Aorta (tissue), 5 donors: Measurements from ENCODE around the gene TCEA3. TPM values are rescaled to one million over a fixed set of nuclear protein-coding genes. Genes with fewer than 3 reads are reported as not detected.

Source experiments
- ATAC-seq: fragments of 200-7000 bp; cut with Tn5 transposase; one replicate; pipeline ENCODE4 v1.9.1; 2022; ENCODE audit warnings: moderate library complexity; ENCODE audit not compliant: low FRiP score
- DNase-seq, 2 donors: peaks; one replicate each; pipeline ENCODE4 v3.0.0-alpha.2; 2020
- H3K27ac ChIP-seq, 2 donors: one replicate each; pipeline ENCODE4 v1.5.1; 2013; ENCODE audit warnings: low read length in 2 of 2, mild to moderate bottlenecking in 2 of 2, moderate library complexity in 2 of 2, control low read depth in 1 of 2, inconsistent platforms in 1 of 2, low read depth in 1 of 2
- H3K27me3 ChIP-seq, 2 donors: one replicate each; pipeline ENCODE4 v1.6.1; 2013; ENCODE audit warnings: control low read depth in 1 of 2, low read length in 1 of 2, mild to moderate bottlenecking in 1 of 2, moderate library complexity in 1 of 2; ENCODE audit not compliant: insufficient read depth in 2 of 2, control insufficient read depth in 1 of 2
- H3K36me3 ChIP-seq, 2 donors: one replicate each; pipeline ENCODE4 v1.6.1; 2013; ENCODE audit warnings: control low read depth in 1 of 2, low read length in 1 of 2, mild to moderate bottlenecking in 1 of 2; ENCODE audit not compliant: insufficient read depth in 2 of 2, control insufficient read depth in 1 of 2
- H3K4me1 ChIP-seq, 2 donors: one replicate each; pipeline ENCODE4 v1.6.1; 2013; ENCODE audit warnings: low read length in 2 of 2, control low read depth in 1 of 2, mild to moderate bottlenecking in 1 of 2, moderate library complexity in 1 of 2; ENCODE audit not compliant: insufficient read depth in 2 of 2, control insufficient read depth in 1 of 2
- H3K4me3 ChIP-seq, 2 donors: one replicate each; pipeline ENCODE4 v1.5.1; 2013; ENCODE audit warnings: low read length in 2 of 2, control low read depth in 1 of 2, mild to moderate bottlenecking in 1 of 2
- H3K9me3 ChIP-seq: one replicate; pipeline ENCODE4 v1.6.1; 2013; ENCODE audit warnings: mild to moderate bottlenecking, low read length; ENCODE audit not compliant: control insufficient read depth
- WGBS, 2 donors: extraction: QIAGEN DNeasy Blood & Tissue Kit; methylation state at CpG; one replicate each; pipeline ENCODE4 v1.1.7; 2013; 5-methylcytosine and 5-hydroxymethylcytosine counted together
- intact Hi-C, 2 donors: fragments of 100-400 bp; cut with DNase I; formaldehyde crosslinking; loops; one replicate each; pipeline versions ENCODE4 v1.14.2 to v1.15.0; 2022
- polyA plus RNA-seq, 2 donors: library from polyadenylated mRNA; stranded (reverse); fragments of 200-250 nt; gene quantifications; one replicate each; pipeline ENCODE4 v1.2.3, GENCODE V29; 2013
- total RNA-seq, 2 donors: library from RNA; stranded (reverse); fragmentation: NEBNext Ultra II Directional; extraction: Animal tissue kit (Norgen Biotek cat#: 25700); gene quantifications; one replicate each; pipeline ENCODE4 v1.2.1, GENCODE V29; 2021
- donor health status: healthy with polysubstance abuse.
- donor health status: Bipolar disorder and iron deficiency.
- donor health status: DM: no; HTN: no; CAD: no.
- donor health status: DM: no; HTN: no; CAD: no.
- donor health status: DM: yes; HTN: yes; CAD: no.

Gene TCEA3
- total and polyA plus RNA-seq, 4 donors, result 25.7 to 51.3 (median 34.2) TPM

DNA sequence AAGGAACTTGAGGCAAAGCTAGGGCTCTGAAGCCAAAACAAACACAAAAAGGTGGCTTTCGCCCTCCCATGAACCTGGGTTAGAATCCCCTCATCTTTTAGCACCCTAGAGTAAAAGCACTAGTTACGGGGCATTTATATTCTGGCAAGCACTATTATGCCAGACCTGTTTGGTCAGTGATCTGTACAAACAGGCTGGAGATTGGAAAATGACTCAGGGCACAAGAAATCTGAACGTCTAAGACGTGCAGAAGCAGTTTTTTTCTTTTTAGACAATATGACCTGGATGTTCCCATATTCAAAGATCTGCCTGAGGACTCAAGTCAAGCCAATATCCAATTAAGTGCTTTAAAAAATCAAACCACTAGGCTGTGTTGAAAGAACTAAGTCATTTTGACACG is 58.0 kb downstream of the TCEA3 start:
- ATAC-seq (no peak), DNase-seq (no peak)
- peaks cover 9% of the 10 kb centered on the region for H3K9me3 ChIP-seq
- intact Hi-C loops, result loop anchor here in 1 of 2 donors (5.0 kb wide), 1 partner anchor 36 kb away; no protein-coding TSS in a partner anchor
- H3K4me3 ChIP-seq, result no peak overlapping the region
- peaks cover 0 to 4% of the 10 kb centered on the region in 2 donors for H3K4me1 ChIP-seq
- peaks cover 10 to 12% of the 10 kb centered on the region in 2 donors for H3K36me3 ChIP-seq
- WGBS, 2 donors, result 37 to 48% methylated on average over 5 of the region's 5 CpGs
- H3K27ac ChIP-seq, result no peak overlapping the region
- no peaks in the 10 kb centered on the region for H3K27me3 ChIP-seq

DNA sequence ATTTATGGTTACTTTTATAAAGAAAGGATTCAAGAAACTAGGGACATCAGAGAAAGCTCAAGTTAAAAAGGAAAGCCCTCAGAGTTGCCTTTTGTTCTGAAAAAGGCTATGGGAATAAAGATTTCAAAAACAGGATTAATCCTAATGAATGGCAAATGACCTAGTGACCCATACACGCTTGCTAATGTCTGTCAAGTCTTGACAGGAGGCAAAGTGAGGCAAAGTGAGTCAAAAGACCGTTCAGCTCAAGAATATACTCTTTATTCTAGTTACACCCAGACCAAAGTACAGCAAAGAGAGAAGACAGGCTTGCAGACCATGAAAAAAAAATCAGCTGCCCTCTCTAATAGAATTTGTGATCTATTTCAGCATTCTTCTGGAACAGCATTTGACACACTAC is 58.4 kb downstream of the TCEA3 start:
- DNase-seq, result no peak
- no peaks in the 10 kb centered on the region for H3K27me3 ChIP-seq
- no peak overlapping the region for H3K27ac ChIP-seq
- WGBS, 2 donors, result 55 to 79% methylated on average over 2 of the region's 2 CpGs
- ATAC-seq, result no peak
- H3K9me3 ChIP-seq, result peaks cover 12% of the 10 kb centered on the region
- H3K36me3 ChIP-seq, result peaks cover 14% of the 10 kb centered on the region in 2 donors
- intact Hi-C loops, result loop anchor here in 1 of 2 donors (5.0 kb wide), 1 partner anchor 36 kb away; no protein-coding TSS in a partner anchor
- peaks cover 0 to 4% of the 10 kb centered on the region in 2 donors for H3K4me1 ChIP-seq
- no peak overlapping the region for H3K4me3 ChIP-seq

DNA sequence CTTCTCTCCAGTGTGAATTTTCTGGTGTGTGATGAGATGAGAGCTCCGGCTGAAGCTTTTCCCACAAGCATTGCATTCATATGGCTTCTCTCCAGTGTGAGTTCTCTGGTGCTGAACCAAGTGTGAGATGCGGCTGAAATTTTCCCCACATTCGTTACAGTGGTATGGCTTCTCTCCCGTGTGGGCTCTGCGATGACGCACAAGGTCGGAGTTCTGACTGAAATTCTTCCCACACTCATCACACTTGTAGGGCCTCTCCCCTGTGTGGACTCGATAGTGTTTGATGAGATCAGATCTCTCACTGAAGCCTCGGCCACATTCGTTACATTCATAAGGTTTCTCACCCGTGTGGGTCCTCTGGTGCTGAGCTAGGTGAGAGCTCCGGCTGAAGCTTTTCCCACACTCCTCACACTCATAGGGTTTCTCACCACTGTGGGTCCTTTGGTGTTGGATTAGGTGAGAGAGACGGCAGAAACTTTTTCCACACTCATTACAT is 62.3 kb downstream of the TCEA3 start:
- H3K27me3 ChIP-seq, result no peaks in the 10 kb centered on the region
- no peak for ATAC-seq
- H3K9me3 ChIP-seq, result peaks cover 12% of the 10 kb centered on the region
- DNase-seq, result no peak
- no peak overlapping the region for H3K4me3 ChIP-seq
- peaks cover 14 to 18% of the 10 kb centered on the region in 2 donors for H3K36me3 ChIP-seq
- intact Hi-C loops, result no loop called here
- H3K4me1 ChIP-seq, result peaks cover 0 to 4% of the 10 kb centered on the region in 2 donors
- WGBS, 2 donors, result 98% methylated on average over 13 of the region's 13 CpGs
- no peak overlapping the region for H3K27ac ChIP-seq

DNA sequence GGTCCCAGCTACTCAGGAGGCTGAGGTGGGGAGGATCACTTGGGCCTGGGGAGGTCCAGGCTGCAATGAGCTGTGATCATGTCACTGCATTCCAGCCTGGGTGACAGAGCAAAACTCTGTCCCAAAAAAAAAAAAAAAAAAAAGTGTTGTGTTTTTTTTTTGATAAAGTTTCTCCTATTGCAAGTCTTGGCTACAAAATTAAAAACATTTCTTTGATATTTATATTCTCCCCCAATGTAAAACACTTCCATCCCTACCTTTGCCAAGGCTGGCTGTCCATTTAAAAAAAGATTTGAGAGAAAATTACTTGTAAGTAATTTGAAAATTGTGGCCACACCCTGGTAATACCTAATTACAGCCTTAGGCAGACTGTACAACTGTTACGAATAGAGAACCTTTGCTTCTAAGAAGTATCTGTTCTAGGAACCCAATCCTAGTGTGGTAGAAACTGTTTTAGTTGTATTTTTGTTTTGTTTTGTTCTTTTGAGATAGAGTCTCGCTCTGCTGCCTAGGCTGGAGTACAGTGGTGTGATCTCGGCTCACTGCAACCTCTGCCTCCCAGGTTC is 66.2 kb downstream of the TCEA3 start:
- DNase-seq (no peak), ATAC-seq (no peak)
- Histone ChIP-seq H3K36me3 (peaks cover 14 to 18% of the 10 kb centered on the region in 2 donors), H3K27me3 (no peaks in the 10 kb centered on the region), H3K4me1 (no peaks in the 10 kb centered on the region), H3K4me3 (no peak overlapping the region), H3K9me3 (peaks cover 12% of the 10 kb centered on the region), H3K27ac (no peak overlapping the region)
- 36 to 66% methylated on average over 3 of the region's 3 CpGs for WGBS, 2 donors
- intact Hi-C loops, result no loop called here

DNA sequence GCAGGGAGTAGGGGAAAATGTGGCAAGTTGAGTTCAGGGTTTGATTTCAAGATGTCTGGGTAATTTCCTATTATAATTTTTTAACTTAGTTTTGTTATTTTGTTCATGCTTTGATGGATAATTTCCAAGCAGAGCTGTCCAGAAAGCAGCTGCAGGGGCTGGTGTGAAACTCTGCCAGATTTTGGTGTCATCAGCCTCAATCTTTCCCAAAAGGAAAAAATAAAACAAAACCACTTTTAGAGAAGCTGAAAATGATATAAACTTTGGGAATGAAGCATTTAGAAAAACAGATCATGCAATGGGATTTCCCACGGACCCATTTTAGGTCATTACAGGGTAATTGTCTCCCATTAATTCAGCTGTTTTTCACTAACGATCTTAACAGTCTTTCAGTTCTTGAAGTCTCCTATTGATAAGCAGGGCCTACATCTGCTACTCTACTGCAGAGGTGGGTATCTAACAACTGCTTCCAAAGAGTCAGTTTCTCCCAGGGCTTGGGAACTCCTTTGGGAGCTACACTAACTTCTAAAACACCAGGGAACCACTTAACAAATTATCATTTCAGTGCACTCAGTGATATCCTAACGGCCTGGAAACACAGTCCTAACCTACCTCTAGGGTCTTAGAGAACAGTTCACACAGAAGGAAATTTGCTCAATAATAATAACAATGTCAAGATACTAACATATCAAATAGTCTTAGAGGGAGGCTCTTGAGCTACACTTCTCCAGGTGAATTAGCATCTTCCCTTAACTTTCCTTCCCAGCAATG is 67.2 kb downstream of the TCEA3 start:
- Histone ChIP-seq H3K27me3 (no peaks in the 10 kb centered on the region), H3K27ac (no peak overlapping the region), H3K9me3 (peaks cover 6% of the 10 kb centered on the region), H3K36me3 (peaks cover 7 to 10% of the 10 kb centered on the region in 2 donors), H3K4me3 (no peak overlapping the region), H3K4me1 (no peaks in the 10 kb centered on the region)
- intact Hi-C loops, result no loop called here
- 30 to 31% methylated on average over 3 of the region's 3 CpGs for WGBS, 2 donors
- ATAC-seq, result no peak
- DNase-seq, result no peak

DNA sequence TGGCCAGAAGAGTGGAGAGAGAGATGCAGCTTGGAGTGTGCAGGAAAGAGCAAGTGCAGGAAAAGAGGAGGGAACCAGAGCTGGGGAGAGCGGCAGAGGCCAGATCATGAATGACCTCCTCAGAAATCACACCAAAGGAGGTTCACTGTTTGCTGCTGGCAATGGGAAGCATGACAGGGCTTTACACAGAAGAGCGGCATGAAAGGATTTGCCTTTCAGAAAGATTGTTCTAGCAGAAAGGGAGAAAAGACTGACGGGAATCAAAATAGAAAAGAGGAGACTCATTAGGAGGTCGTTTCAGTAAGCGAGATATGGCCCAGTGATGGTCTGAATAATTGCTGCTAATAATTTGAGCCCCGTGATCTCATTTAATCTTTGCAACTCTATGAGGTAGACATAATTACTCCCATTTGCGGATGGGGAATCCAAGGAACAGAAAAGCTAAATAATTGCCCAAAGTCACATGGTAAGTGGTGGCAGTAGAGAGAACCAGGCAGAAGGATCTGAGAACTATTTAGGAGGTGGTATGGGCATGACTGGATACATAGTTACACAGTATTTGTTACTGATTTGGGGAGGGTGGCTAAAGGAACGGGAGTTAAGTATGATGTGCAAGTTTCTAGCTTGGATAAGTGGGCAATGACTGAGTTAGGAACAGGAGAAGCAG is 67.9 kb downstream of the TCEA3 start:
- no peaks in the 10 kb centered on the region for H3K4me1 ChIP-seq
- WGBS, 2 donors, result 78 to 80% methylated on average over 8 of the region's 8 CpGs
- no peak overlapping the region for H3K27ac ChIP-seq
- H3K4me3 ChIP-seq, result no peak overlapping the region
- H3K9me3 ChIP-seq, result peaks cover 2% of the 10 kb centered on the region
- H3K27me3 ChIP-seq, result no peaks in the 10 kb centered on the region
- peaks cover 4 to 6% of the 10 kb centered on the region in 2 donors for H3K36me3 ChIP-seq
- ATAC-seq (no peak), DNase-seq (no peak)
- intact Hi-C loops, result no loop called here

DNA sequence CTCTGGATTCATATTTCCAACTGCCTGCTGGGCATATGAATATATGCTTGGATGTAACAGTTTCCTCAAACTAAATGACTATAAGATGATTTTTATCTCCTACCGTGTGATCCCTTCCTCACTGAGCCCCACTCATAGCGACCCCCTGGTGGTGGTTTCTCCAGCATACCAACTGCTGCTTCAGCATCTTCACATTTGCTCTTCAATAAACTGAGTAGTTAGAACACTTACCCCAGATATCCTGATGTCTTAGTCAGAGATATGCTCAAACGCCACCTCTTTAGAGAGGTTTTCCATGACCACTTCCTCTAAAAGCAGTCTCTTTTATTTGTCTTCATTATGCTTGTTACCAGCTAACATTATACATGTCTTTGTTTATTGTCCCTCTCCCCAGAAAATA is 70.3 kb downstream of the TCEA3 start:
- Histone ChIP-seq H3K27ac (no peak overlapping the region), H3K36me3 (no peaks in the 10 kb centered on the region), H3K4me1 (no peaks in the 10 kb centered on the region), H3K9me3 (no peaks in the 10 kb centered on the region), H3K27me3 (no peaks in the 10 kb centered on the region), H3K4me3 (no peak overlapping the region)
- 67% methylated on average over 3 of the region's 3 CpGs for WGBS, 2 donors
- no peak for ATAC-seq
- no peak for DNase-seq
- intact Hi-C loops, result no loop called here

DNA sequence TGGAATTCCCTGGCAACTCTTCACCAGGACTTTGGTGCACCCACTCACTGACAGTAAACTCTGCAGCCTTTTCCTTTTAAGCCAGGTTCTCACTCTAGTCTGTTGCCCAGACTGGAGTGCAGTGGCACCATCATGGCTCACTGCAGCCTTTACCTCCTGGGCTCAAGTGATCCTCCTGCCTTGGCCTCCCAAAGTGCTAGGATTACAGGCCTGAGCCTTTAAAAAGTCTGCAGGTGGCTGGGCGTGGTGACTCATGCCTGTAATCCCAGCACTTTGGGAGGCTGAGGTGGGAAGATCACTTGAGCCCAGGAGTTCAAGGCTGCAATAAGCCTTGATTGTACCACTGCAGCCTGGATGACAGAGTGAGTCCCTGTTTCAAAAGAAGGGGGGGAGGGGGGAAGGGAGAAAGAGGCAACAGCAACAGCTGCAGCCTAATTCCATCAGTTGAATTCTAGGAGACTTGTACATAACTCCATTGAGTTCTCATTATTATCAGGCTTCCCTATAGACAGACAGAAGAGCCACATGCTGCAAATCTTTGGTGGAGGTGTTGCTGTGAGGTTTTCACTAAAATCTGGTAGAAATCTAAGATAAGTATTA is 72.4 kb downstream of the TCEA3 start:
- no peak overlapping the region for H3K27ac ChIP-seq
- DNase-seq (no peak), ATAC-seq (no peak)
- no peaks in the 10 kb centered on the region for H3K36me3 ChIP-seq
- no peaks in the 10 kb centered on the region for H3K9me3 ChIP-seq
- no peaks in the 10 kb centered on the region for H3K27me3 ChIP-seq
- H3K4me3 ChIP-seq, result no peak overlapping the region
- WGBS, 2 donors, result 98 to 100% methylated on average over 1 of the region's 1 CpG
- intact Hi-C loops, result no loop called here
- no peaks in the 10 kb centered on the region for H3K4me1 ChIP-seq
